CD4-positive, alpha-beta T cell treated with Interleukin-12 subunit alpha and Interleukin-12 subunit beta, for 1 hour (primary cell): ENCODE data around the gene TPST2.
A peak's percentile ranks its signal among the peaks of the same experiment; 100 is the strongest.

Source experiments
- DNase-seq: peaks from one replicate; pipeline ENCODE4 v3.0.0-alpha.2; 2020

TPST2 gene

DNA sequence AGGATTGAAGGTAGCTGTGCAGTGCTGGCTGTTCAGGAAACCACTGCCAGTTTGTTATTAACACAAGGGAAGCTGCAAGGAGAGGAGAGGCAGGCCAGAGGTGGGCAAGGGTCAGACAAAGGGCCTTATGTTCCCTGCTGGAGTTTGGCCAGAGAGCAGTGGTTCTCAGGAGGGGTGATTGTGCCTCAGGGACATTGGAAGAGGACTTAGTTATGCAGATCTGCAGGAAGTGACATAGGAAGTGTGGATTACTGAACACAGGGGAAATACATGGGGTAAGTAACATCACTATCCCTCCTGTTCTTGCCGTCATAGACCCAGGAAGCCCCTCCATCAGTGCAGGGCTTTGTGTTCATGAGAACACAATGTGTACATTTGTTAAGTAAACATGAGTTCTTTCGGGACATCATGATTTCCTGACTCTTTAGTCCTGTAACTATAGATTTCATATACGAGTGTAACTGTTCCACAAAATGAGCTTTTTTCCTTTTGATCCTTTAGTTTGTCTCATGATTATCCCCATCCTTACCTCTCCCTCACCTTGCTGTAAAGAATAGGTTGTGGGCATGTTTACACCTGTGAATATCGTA, 100.4 kb downstream of the TPST2 start:
- no peak for DNase-seq

DNA sequence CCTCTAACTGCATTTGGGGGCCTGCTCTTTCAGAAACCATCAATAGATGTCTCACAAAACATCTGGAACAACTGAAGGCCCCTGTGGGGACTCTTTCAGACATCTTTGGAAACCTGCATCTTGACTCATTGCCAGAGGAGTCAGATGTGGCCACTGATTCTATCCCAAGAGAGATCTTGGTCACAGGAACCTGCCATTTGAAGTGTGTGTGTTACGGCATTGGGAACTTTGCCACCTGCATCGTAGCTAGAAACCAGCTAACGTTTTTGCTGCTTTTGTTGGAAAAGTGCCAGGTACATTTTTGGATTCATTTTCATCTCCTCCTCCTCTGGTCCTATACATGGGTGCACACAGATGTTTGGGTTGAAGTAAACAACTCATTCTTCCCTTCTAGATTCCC, 101.9 kb downstream of the TPST2 start:
- no peak for DNase-seq

DNA sequence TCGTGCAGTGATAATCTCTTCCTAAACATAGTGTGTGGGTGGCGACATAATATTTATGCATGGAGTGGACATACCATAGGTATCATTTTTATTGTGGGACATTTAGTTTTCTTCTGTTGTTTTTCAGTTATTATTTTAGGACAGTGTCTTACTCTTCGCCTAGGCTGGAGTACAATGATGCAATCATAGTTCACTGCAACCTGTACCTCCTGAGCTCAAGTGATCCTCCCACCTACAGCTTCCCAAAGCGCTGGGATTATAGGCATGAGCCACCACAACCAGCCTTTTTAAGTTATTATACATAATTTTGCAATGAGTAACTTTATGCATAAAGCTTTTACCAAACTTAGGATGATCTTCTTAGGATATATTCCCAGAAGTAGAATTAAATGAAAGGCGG, 103.5 kb downstream of the TPST2 start:
- no peak for DNase-seq

DNA sequence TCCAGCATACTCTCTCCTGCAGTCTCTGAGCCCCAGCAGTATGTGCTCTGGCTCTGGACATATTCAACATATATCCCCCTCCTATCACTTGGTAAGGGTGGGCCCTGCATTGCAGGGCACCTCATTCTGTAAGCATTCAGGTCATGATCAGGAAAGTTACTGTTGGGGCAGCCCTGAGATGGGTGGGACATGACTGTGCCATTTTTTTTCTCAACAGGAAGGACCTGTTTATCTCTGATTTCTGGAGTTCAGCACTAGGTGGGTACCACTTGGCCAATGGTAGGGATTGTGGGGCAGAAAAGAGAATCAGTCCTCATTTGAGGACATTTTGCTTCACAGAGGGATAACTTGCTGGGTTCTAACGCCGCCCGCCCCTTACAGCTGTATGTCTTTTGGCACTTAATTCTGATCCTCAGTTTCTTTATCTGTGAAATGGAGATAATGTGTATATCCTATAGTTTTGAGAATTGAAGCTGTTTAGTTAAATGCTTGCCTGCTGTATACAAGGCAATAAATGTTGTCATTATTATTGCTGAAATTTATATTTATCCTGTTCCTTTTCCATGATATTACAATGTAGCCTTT, 104.0 kb downstream of the TPST2 start:
- no peak for DNase-seq

DNA sequence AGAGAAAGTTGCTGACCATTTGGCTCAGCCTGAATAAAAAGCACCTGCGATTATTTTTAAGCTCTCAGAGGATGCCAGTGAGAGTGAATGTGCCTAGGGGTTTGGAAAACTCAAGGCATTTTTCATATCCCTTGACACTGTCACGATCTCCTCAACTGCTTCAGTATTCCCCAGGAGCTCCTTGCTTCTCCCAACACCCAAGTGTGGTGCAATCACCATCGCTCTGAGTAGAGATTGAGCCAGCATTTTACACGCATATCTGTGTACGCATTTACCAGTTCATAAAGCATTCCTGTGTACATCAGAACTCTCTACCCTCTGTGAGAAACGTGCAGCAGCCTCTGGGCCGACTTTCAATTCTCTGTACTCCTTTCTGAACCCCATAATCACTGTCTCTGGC, 104.9 kb downstream of the TPST2 start:
- no peak for DNase-seq

DNA sequence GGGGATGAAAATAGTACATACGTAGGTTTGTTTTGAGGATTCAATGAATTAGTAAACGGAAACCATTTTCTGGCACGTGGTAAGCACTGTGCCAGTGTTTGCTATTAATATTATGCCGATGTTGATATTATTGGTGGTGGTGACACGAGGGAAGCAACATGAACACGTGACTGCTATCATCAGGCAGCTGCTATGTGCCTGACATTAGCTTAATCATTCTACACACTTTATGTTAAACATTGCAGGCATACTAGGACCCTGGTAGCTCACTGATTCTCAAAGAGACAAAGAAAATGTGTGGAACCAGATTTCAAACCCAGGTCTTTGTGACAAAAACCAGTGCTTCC, 105.6 kb downstream of the TPST2 start:
- peak; percentile 57 for DNase-seq

DNA sequence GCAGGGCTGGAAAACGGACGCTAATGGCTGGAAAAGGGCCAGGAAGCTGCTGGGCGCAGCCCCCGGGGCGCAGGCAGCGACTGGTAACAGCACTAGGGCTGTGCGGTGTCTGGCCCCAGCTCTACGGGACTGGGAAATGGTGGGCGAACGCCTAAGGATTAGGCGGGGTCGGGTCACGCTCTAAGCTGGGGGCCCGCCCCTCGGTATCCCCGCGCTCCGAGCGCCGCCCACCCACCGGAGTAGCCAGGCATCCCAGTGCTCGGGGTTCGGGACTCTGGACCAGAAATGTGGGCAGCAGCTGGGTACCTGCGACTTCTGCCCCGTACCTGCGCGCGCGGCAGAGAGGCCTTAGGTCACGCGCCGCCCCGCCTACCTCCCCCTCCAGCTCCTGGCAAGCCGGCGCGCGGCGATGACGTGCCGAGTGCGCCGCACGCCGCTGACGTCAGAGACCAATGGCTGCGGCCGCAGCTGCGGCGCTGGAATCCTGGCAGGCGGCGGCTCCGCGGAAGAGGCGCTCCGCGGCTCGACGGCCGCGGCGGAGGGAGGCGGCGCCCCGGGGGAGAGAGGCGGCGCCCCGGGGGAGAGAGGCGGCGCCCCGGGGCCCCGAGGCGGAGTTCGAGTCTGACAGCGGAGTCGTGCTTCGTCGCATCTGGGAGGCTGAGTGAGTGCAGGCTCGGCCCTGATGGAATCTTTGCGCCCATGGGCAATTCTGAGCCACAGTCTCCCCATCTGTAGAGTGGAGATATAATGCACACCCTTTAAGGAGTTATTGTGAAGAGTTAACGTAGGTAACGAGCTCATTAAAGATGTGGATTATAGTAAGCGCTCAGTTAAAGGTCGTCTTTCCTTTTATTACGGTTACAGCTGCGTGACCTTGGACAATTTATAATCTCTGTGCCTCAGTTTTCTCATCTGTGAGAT, 106.2 kb downstream of the TPST2 start, which contains the start of the genes HPS4 and SRRD:
TSS of gene HPS4 (minus strand) at position 345 of the 921 bp plus-strand sequence. CDS start 2,021 bp downstream, outside the sequence.
TSS of gene SRRD (plus strand) at position 439 of the 921 bp plus-strand sequence. CDS start at position 453, 14 bp downstream.
- peak; percentile 95 for DNase-seq

DNA sequence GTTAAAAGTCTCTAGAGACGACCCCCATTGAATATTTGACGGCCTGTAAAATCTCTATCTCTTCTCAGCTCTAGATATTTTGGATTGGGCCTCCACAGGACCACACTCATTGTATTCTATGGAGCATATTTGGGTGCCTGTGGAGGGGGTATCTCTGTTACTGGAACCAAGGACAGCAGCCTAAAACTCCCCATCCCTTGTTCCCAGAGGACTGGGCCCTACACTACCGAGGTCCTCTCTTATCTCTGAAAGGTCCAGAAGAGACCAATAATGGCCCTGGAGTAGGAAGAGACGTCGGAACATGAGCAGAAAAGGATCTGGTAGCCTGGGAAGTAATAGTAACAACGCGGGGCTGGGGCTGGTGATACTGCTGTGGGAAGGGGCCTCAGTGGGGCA, 106.9 kb downstream of the TPST2 start:
- DNase-seq = no peak

DNA sequence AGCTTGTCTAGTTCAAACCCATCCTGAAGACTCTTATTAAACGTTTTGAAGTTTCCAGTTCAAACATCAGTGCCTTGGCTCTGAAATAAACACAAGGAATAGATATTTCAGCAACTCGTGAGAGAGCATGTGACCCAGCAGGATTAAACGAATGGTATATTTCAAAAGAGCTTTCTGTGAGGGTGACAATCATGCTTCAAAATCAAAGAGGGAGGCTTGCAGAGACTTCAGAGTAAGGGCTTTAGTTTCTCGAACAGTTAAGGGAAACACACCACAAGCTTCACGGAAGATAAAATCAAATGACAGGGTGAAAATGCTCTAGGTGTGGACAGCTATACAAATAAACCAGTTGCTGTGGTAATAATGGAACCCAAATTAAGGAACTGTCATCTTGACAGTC, 107.8 kb downstream of the TPST2 start:
- DNase-seq = no peak

DNA sequence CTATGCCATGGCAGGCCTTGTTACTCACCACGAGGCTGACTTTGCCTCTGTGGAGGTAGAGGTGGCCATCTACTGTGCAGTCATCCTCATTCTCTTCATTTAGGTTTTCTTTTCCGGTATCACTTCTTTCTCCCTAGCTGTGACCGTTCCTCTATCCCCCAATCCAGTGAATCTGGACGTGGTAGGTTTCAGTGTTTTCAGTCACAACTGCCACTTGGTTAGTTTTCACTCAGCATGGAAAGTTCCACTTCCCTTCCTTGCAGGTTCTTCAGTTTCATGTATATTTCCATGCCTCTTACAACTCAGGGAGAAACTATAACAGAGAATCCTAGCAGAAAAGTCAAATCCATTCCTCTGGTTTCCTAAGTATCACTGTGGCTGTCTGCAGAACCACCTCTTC, 108.2 kb downstream of the TPST2 start:
- DNase-seq = no peak

DNA sequence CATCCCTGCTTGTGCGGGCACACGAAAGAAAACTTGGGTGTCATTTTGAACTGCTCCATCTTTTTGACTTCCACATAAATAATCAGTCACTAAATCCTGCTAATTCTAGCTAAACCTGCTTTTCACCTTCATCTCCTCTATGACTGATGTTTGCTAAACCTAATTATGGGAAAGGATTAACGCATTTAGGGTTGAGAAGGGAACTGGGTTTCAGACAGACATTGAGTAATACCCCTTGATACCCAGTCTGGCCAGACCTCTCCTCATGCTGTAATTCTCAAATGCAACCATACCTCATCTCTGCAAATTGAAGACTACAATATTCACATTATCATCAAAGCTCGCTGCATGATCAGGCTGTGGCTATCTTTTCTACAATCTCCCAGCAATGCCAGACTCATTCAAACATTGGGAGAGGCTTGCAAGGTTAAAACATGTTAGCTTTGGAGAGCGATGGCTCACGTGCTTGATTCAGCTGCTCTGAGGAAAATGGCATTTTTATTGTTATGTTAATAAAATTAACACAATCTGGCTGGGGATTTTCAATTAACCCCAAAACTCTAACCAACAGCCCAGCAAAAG, 108.7 kb downstream of the TPST2 start:
- DNase-seq = no peak

DNA sequence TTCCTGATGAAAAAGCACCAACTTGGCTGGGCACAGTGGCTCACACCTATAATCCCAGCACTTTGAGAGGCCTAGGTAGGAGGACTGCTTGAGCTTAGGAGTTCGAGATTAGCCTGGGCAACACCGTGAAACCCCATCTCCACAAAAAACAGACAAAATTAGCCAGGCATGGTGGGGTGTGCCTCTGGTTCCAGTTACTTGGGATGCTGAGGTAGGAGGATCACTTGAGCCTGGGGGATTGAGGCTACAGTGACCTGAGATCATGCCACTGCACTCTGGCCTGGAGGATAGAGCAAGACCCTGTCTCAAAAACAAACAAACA, 109.4 kb downstream of the TPST2 start:
- no peak for DNase-seq

DNA sequence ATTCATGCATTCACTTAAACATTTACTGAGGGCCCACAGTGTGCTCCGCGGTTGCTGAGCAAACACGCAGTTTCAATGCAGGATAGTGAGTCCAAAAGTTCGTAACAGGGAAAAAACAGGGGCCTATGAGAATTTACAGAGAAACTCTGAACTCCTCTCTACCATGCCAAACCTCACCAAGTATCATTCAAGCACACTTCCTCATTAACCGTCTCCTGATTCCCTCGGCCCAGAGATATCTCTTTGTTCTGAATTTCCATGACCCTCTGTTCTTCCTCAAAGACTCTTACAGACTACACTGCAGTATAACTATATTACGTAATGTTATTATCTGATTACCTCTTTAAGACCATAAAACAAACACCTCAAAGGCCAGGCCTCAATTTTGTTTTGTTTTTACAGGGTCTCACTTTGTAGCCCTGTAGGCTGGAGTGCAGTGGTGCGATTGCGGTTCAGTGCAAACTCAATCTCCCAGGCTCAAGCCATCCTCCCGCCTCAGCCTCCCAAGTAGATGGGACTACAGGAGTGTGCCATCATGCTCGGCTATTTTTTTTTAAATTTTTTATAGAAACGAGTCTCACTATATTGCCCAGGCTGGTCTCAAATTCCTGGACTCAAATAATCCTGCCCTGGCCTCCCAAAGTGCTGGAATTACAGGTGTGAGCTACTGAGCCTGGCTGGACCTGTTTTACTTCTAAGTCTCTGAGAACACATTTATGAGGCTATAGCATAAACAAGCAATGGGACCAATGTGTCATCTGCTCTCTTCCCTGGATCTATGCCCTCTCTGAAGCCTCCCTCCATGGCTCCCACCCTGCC, 109.9 kb downstream of the TPST2 start:
- DNase-seq = no peak

DNA sequence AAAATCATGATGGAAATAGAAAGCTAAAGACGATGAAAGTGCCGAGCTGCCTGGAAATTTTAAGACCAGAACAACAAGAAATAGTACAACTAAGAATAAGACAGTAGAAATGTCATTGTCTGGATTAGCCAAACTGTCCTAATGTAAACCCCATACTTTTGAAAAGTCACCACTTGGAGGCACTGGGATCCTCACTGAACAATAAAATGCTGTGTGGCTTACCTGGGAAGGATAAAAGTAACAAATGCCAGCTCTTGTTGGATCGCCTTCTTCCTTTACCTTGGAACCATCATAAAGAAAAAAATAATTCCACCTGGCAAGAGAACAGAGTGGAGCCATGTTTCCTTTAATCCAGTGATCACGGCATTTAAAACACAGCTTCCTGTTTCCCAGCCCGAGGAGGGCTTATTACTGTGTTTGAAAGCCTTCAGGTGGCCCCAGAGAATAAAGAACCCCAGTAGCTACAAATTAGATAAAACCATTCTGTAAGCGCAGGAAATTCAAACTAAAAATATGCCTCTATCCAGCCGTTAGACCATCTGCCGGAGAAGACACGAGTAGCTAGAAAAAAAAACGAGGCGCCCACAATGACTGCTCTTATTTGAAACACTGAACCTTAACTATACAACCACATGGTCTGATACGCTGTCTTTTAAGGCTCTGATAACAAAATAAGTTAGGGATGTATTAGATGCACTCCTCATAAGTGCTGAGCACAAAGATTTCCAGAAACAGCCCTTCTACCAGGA, 110.7 kb downstream of the TPST2 start:
- DNase-seq = no peak

DNA sequence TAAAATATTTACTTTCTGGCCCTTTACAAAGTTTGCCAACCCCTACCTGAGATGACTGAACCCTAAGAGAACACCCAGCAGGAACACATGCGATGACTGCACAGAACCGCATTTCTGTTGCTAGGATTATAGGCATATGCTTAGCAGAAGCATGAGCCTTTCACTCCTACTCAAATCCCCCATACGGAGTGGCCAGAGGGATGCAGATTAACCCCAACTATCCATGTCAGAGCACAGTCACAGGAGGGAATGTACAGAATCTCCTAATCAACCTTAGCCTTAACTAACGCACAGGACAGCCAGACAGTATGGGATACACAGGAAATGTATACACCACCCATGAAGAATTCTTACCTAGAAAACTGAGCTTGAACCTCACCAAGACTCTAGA, 112.6 kb downstream of the TPST2 start:
- DNase-seq = no peak

DNA sequence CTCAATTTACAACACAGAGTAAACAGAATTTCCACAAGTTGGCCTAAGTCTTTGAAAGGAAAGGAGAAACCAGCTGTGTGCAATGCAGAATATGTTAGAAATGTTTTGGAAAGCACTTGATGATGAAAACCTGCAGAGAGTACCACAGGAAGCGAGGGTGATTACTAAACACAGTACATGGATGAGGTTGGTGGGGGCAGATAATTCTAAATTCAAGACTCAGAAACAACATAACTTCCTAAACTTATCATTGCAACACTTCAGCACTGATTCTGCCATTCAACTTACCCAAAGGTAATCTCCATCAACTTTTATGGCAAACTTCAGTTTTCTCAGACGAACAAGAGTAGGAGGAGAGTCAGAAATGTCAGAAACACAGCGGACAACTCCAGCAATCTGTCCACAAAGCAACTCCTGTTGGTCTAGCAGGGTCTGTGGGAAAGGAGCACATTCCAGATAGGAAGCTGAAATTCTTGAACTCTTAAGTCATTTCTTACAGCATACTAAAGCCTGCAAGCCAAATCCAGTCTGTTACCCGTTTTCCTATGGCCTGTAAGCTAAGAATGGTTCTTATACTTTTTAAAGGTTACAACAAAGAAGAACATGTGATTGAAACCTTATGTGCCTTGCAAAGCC, 113.1 kb downstream of the TPST2 start:
- no peak for DNase-seq

DNA sequence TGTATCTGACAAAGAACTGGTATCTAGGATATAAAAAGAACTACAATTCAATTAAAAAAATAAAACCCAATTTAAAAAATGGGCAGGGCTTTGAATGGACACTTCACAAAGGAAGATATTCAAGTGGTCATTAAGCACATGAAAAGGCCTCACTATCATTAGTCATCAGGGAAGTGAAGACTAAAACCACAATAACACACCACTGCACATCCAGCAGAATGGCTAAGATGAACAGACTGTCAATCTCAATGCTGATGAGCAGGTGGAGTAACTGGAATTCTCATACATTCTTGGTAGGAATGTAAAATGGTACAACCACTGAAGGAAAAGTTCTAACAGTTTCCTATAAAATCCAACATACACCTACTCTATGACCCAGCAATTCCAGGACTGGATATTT, 115.2 kb downstream of the TPST2 start:
- DNase-seq = no peak
